Anterior cingulate cortex (tissue), 58 donors: ENCODE results near the gene FAM117B.

Experiments used
- DNase-seq, 58 donors: peaks; one replicate each; lab custom pipeline; 2025; lab: John Stamatoyannopoulos, UW

FAM117B gene

GRCh38 chr2:202752071-202752470 is 117.3 kb downstream of the FAM117B start:
- no peak for DNase-seq

GRCh38 chr2:202754936-202755335 is 120.2 kb downstream of the FAM117B start:
- DNase-seq: no peak

GRCh38 chr2:202756598-202756997 is 121.8 kb downstream of the FAM117B start:
- DNase-seq: no peak

- no peak for DNase-seq
These were observed 122.6 kb downstream of the FAM117B start for GRCh38 chr2:202757339-202757738.

- no peak for DNase-seq
These were observed 123.4 kb downstream of the FAM117B start for GRCh38 chr2:202758128-202758527.

GRCh38 chr2:202758604-202759003 is 123.8 kb downstream of the FAM117B start:
- DNase-seq: no peak

- no peak for DNase-seq
These were observed 126.1 kb downstream of the FAM117B start for GRCh38 chr2:202760848-202761247.

GRCh38 chr2:202762556-202762955 is 127.8 kb downstream of the FAM117B start:
- DNase-seq: no peak

GRCh38 chr2:202763916-202764315 is 129.1 kb downstream of the FAM117B start:
- DNase-seq: no peak

- no peak for DNase-seq
These were observed 130.2 kb downstream of the FAM117B start for GRCh38 chr2:202764991-202765390.

GRCh38 chr2:202765436-202765835 is 130.7 kb downstream of the FAM117B start:
- no peak for DNase-seq

GRCh38 chr2:202768273-202768672 is 133.5 kb downstream of the FAM117B start:
- no peak for DNase-seq

GRCh38 chr2:202769201-202769600 is 134.4 kb downstream of the FAM117B start:
- DNase-seq: no peak

GRCh38 chr2:202771336-202771735 is 136.6 kb downstream of the FAM117B start:
- DNase-seq: no peak

GRCh38 chr2:202771741-202772460 is 137.1 kb downstream of the FAM117B start:
- no peak for DNase-seq

- DNase-seq: no peak
These were observed 138.7 kb downstream of the FAM117B start for GRCh38 chr2:202773301-202773973.

GRCh38 chr2:202774104-202774503 is 139.3 kb downstream of the FAM117B start:
- DNase-seq: no peak

- DNase-seq: no peak
These were observed 143.4 kb downstream of the FAM117B start for GRCh38 chr2:202778217-202778616.

GRCh38 chr2:202780514-202781021 is 145.8 kb downstream of the FAM117B start:
- DNase-seq: no peak

GRCh38 chr2:202782940-202783558 is 148.3 kb downstream of the FAM117B start:
- DNase-seq: no peak

- no peak for DNase-seq
These were observed 152.1 kb downstream of the FAM117B start for GRCh38 chr2:202786842-202787241.

- no peak for DNase-seq
These were observed 155.9 kb downstream of the FAM117B start for GRCh38 chr2:202790676-202791075.
